NB4 (cell line): ENCODE results near the gene PHOX2A.

Experiments
- POLR2A ChIP-seq: IDR thresholded peaks from 2 replicates; pipeline ENCODE4 v1.6.1; 2011; ENCODE audit warnings: mild to moderate bottlenecking; ENCODE audit not compliant: insufficient read length; ENCODE audit errors: extremely low read depth
- TF ChIP-seq, protein P1 (sequence below): IDR thresholded peaks from one replicate; pipeline ENCODE4 v1.5.1; 2012; ENCODE audit warnings: low read depth, low read length
- TF ChIP-seq, protein P2 (sequence below): IDR thresholded peaks from 2 replicates; pipeline ENCODE4 v1.6.1; 2011; ENCODE audit warnings: low read depth, low read length

DNA sequence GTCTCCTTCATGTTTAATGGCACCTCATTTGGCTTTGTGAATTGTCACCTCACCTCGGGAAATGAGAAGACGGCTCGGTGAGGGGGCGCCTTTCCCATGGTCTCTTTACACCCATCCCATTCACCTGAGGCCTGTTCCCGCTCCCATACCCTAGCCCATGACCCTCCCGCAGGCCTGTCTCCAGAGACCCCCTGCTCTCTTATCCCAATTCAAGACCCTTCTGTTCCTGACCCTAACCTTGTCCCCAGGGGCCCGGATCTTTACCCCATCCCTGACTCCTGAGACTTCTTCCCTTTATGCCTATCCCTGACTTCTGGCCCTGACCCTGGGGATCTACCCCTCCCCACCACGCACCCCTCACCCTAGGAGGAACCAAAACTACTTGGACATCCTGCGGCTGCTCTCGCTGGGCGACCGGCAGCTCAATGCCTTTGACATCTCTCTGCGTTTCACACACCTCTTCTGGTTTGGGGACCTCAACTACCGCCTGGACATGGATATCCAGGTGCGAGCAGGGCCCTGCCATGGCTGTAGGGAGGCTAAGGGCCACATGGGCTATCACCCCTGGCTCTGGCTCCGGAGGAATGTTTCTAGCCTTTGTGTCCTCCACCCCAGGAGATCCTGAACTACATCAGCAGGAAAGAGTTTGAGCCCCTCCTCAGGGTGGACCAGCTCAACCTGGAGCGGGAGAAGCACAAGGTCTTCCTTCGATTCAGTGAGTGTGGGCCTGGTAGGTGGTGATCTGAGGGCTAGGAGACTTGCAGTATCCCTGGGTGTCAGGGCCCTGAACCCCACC lies 11.5 kb downstream of the PHOX2A start:
- TF ChIP-seq, protein P1, sequence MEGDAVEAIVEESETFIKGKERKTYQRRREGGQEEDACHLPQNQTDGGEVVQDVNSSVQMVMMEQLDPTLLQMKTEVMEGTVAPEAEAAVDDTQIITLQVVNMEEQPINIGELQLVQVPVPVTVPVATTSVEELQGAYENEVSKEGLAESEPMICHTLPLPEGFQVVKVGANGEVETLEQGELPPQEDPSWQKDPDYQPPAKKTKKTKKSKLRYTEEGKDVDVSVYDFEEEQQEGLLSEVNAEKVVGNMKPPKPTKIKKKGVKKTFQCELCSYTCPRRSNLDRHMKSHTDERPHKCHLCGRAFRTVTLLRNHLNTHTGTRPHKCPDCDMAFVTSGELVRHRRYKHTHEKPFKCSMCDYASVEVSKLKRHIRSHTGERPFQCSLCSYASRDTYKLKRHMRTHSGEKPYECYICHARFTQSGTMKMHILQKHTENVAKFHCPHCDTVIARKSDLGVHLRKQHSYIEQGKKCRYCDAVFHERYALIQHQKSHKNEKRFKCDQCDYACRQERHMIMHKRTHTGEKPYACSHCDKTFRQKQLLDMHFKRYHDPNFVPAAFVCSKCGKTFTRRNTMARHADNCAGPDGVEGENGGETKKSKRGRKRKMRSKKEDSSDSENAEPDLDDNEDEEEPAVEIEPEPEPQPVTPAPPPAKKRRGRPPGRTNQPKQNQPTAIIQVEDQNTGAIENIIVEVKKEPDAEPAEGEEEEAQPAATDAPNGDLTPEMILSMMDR, result no peak
- TF ChIP-seq POLR2A, result no peak
- TF ChIP-seq, protein P2, sequence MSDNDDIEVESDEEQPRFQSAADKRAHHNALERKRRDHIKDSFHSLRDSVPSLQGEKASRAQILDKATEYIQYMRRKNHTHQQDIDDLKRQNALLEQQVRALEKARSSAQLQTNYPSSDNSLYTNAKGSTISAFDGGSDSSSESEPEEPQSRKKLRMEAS, result no peak
